Stimulated activated effector memory CD8-positive, alpha-beta T cell treated with anti-CD3 and anti-CD28 coated beads, Interleukin-12 subunit alpha, Interleukin-12 subunit beta, amount 100 ng/mL, for 72 hours (primary cell): ENCODE measurements around the gene CHKB.

Experiments used
- ATAC-seq: fragments of 150-1000 bp; cut with Tn5 transposase; 2 replicates; pipeline ENCODE4 v1.10.0; 2021
- DNase-seq, 2 donors: peaks; one replicate each; pipeline ENCODE4 v3.0.0; 2021 to 2022; ENCODE audit warnings: low spot score in 2 of 2
- H3K27ac Mint-ChIP-seq: one replicate; pipeline ENCODE4 v1.8.0; 2022; ENCODE audit warnings: mild to moderate bottlenecking, mixed read lengths
- H3K36me3 Mint-ChIP-seq: one replicate; pipeline ENCODE4 v1.8.0; 2022; ENCODE audit warnings: mild to moderate bottlenecking, mixed read lengths
- H3K4me1 Mint-ChIP-seq: one replicate; pipeline ENCODE4 v1.8.0; 2022; ENCODE audit warnings: mixed read lengths
- H3K4me3 Mint-ChIP-seq: one replicate; pipeline ENCODE4 v1.8.0; 2022; ENCODE audit warnings: mild to moderate bottlenecking, mixed read lengths
- H3K9me3 Mint-ChIP-seq: one replicate; pipeline ENCODE4 v1.8.0; 2022; ENCODE audit warnings: mixed read lengths

The CHKB gene

DNA sequence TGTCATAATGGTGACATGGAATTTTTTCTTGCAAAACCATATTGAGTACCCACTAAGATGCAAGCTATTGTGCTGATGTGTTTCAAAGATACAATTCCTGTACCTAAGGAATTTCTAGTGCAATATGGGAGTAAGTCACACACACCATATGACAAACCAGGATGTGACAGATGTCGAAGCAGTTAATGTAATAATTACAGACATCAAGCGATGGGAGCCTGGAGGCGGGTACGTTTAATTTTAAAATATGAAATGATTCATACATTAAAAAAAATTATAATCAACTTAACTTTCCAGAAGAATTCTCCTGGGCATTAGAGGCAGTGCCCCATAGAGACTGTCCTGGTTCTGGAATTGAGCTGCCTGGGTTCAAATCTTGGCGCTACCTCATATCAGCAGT, 25.9 kb downstream of the CHKB start:
- DNase-seq: no peak
- H3K9me3 Mint-ChIP-seq: no peaks in the 10 kb centered on the region
- no peak for ATAC-seq
- no peak overlapping the region for H3K4me3 Mint-ChIP-seq
- H3K4me1 Mint-ChIP-seq: peaks cover 10% of the 10 kb centered on the region
- no peaks in the 10 kb centered on the region for H3K36me3 Mint-ChIP-seq
- no peak overlapping the region for H3K27ac Mint-ChIP-seq

DNA sequence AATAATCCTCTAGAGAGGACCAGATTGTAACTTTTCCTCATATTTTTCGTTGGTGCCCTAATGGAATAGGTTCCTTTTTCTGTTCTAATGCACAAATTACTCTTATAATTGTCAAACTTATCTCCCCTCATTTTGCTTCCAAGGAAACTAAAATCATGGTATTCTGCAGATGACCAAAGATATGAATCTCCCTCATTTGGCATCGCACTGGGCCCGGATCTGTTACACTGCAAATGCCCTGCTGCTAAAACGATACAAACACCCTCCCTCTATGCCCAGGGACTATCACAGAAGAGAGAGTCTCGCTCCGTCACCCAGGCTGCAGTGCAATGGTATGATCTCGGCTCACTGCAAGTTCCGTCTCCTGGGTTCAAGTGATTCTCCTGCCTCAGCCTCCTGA, 29.3 kb downstream of the CHKB start:
- DNase-seq (no peak), ATAC-seq (no peak)
- H3K27ac Mint-ChIP-seq: no peak overlapping the region
- H3K9me3 Mint-ChIP-seq: no peaks in the 10 kb centered on the region
- H3K36me3 Mint-ChIP-seq: no peaks in the 10 kb centered on the region
- no peak overlapping the region for H3K4me3 Mint-ChIP-seq
- H3K4me1 Mint-ChIP-seq: peaks cover 13% of the 10 kb centered on the region

DNA sequence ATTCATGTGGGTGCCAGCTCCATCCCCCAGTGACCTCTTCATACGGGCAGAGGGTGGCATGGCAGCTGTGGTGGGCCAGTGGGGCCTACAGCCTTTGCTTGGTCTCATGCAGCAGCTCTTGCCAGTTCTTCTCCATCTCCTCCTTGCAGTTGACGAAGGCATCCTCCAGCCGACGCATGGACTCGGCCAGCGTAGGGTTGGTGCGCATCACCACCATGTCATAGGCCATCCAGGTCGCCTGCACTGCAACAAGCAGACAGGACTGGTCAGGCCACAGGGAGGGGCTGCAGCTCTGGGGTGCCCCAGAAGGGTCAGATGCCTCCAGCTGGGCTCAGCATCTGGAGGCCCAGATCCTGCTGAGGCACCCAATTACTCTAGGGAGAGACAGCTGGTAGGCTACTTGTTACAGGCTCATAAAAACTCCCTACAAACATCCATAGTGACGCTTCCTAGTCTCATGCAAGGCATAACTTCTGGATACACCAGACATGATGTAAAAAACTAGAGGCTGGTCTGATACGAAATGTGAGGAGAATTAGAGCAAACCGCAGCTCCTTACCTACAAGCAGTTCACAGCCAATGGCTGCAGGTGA, 31.4 kb downstream of the CHKB start:
- no peak overlapping the region for H3K27ac Mint-ChIP-seq
- DNase-seq (no peak), ATAC-seq (no peak)
- peak overlapping the region; percentile 72 for H3K4me3 Mint-ChIP-seq
- no peaks in the 10 kb centered on the region for H3K36me3 Mint-ChIP-seq
- peaks cover 14% of the 10 kb centered on the region for H3K4me1 Mint-ChIP-seq
- no peaks in the 10 kb centered on the region for H3K9me3 Mint-ChIP-seq

DNA sequence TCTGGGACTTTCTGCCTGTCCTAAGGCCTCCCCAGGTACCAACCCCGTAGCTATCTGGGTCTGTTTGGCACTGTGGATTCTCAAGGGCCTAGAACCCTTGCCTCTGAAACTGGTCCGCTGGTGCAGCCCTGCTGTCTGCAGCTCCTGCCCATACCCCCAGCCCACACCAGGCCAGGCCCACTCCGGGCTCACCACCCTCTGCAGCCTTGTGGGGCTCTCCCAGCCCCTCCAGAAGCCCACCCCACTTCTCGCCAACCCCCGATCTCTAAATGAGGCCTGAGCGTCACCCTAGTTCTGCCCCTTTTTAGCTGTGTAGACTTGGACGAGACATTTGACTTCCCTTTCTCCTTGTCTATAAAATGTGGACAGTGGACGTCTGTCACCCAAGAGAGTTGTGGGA, 32.3 kb downstream of the CHKB start:
- Mint-ChIP-seq H3K4me3 (peak overlapping the region; percentile 72), H3K4me1 (peaks cover 22% of the 10 kb centered on the region), H3K27ac (peak overlapping the region; percentile 92), H3K36me3 (peaks cover 4% of the 10 kb centered on the region), H3K9me3 (no peaks in the 10 kb centered on the region)
- DNase-seq (no peak), ATAC-seq (no peak)

DNA sequence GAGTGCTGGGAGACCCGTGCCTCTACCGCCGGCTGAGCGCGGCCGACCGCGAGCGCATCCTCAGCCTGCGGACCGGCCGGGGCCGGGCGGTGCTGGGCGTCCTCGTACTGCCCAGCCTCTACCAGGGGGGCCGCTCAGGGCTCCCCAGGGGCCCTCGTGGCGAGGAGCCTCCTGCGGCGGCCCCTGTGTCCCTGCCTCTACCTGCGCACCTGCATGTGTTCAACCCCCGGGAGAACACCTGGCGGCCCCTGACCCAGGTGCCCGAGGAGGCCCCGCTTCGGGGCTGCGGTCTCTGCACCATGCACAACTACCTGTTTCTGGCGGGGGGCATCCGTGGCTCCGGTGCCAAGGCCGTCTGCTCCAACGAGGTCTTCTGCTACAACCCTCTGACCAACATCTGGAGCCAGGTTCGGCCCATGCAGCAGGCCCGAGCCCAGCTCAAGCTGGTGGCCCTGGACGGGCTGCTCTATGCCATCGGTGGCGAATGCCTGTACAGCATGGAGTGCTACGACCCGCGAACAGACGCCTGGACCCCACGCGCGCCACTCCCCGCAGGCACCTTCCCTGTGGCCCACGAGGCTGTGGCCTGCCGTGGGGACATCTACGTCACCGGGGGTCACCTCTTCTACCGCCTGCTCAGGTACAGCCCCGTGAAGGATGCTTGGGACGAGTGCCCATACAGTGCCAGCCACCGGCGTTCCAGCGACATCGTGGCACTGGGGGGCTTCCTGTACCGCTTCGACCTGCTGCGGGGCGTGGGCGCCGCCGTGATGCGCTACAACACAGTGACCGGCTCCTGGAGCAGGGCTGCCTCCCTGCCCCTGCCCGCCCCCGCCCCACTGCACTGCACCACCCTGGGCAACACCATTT, 33.5 kb downstream of the CHKB start:
- H3K4me1 Mint-ChIP-seq: peaks cover 35% of the 10 kb centered on the region
- peaks cover 9% of the 10 kb centered on the region for H3K36me3 Mint-ChIP-seq
- DNase-seq (no peak), ATAC-seq (peak; percentile 32)
- H3K9me3 Mint-ChIP-seq: no peaks in the 10 kb centered on the region
- H3K4me3 Mint-ChIP-seq: peak overlapping the region; percentile 72
- H3K27ac Mint-ChIP-seq: peak overlapping the region; percentile 92

DNA sequence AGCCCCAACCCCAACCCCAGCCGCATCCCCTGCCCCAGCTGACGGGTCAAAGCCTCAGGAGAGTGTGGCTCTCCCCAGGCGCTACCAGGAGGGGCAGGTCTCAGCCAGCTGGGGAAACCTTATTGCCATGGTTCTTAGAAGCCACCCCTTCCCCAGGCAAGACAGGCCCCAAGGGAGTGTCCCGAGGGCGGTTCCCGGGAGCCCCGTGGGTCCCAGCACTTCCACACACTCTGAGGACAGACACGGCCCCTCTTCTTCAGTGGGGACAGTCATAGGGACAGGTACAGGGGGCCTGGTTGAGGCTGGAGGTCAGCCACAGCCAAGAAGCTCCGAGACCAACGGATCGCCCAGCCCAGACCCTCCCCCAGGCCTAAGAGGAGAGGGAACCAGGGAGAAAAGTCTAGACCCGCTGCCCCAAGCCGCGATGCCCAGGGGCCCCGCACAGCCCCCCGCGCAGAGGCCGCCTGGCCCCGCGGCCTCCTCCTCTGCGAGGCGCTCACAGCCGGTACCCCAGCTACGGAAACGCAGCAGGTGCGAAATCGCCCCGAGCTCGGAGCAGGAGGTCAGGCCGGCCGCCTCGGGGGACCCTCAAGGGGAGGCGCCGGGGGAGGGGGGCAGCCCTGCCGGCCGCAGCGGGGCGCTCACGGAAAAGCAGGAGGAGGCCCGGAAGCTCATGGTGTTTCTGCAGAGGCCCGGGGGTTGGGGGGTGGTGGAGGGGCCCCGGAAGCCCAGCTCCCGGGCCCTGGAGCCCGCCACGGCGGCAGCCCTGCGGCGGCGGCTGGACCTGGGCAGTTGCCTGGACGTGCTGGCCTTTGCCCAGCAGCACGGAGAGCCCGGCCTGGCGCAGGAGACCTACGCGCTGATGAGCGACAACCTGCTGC, 34.4 kb downstream of the CHKB start:
- ATAC-seq (peak; percentile 60), DNase-seq (peak in 1 of 2 donors; percentile 76)
- Mint-ChIP-seq H3K36me3 (peaks cover 9% of the 10 kb centered on the region), H3K4me1 (peaks cover 38% of the 10 kb centered on the region), H3K27ac (peak overlapping the region; percentile 79), H3K4me3 (peak overlapping the region; percentile 72), H3K9me3 (no peaks in the 10 kb centered on the region)

DNA sequence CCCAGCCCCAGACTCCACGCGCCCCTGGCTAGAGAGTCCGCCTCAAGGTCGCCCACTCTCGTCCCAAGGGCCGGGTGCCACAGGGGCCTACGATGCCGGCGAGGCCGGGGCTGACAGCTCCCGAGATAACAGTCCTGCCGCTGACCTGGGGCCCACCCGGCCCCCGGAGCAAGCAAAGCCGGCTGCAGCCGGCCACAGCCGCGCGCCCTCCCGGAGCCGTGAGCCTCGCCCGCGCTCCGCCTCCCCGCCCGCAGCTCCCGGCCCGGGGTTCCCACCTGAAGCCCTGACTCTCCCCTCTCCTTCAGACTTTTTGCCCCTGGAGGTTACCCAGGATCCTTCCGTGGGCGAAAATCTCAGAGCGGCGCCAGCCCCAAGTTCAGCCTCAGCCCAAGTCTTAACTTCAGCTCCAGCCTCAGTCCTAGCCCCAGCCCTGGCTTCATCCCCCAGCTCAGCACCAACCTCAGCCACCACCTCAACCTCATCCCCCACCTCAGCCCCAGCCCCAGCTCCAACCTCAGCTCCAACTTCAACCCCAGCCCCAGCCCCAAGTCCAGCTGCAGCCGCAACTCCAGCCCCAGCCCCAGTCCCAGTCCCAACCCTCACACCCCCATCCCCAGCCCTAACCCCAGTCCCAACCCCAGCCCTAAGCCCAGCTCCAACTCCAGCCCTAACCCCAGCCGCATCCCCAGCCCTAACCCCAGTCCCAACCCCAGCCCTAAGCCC, 35.2 kb downstream of the CHKB start:
- H3K4me3 Mint-ChIP-seq: peak overlapping the region; percentile 72
- H3K36me3 Mint-ChIP-seq: peaks cover 12% of the 10 kb centered on the region
- DNase-seq: no peak
- H3K4me1 Mint-ChIP-seq: peaks cover 42% of the 10 kb centered on the region
- H3K9me3 Mint-ChIP-seq: no peaks in the 10 kb centered on the region
- ATAC-seq: no peak
- H3K27ac Mint-ChIP-seq: peak overlapping the region; percentile 79

DNA sequence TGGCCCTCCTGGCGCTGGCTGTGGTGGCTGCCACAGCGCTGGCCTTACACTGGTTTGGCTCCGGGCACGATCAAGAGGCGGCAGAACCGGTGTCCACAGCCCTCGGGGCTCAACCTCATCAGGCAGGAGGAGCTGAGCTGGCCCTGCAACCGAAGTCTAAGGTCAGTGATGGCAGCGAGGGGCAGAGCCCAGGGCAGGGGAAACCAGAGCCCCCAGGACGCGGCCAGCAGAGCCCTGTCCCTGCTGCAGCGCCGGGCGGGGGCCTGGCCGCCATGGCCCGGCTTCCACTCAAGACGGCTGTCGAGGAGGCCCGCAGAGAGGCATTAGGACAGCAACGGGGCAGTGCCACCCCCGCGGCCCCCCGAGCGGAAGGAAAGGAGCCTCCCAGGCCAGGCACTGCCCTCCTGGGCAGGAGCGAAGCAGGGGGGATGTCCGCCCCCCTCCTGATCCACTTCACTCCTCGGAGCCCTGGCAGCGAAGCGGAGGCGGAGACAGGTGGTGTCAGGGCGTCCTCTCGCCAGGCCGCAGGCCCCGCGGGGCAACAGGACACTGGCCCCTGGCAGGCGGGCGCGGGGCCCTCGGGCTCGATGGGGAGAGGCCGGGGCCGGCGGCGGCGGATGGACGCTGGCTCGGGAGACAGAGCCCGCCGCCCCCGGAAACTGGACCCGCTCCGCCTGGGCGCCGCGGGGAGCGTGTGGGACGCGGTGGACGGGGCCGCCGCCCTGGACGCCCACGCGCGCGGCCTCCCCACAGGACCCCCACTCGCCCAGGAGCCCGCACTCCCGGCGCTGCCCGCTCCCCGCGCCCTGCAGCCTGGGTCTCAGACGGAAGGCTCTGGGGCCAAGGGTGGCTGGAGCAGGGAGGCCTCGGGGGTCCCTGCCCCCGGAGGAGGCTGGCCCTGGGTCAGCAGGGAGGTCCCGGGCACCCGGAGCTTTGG, 36.1 kb downstream of the CHKB start:
- H3K36me3 Mint-ChIP-seq: peaks cover 15% of the 10 kb centered on the region
- no peak for DNase-seq
- no peaks in the 10 kb centered on the region for H3K9me3 Mint-ChIP-seq
- ATAC-seq: no peak
- peaks cover 50% of the 10 kb centered on the region for H3K4me1 Mint-ChIP-seq
- H3K27ac Mint-ChIP-seq: peak overlapping the region; percentile 85
- H3K4me3 Mint-ChIP-seq: peak overlapping the region; percentile 64

DNA sequence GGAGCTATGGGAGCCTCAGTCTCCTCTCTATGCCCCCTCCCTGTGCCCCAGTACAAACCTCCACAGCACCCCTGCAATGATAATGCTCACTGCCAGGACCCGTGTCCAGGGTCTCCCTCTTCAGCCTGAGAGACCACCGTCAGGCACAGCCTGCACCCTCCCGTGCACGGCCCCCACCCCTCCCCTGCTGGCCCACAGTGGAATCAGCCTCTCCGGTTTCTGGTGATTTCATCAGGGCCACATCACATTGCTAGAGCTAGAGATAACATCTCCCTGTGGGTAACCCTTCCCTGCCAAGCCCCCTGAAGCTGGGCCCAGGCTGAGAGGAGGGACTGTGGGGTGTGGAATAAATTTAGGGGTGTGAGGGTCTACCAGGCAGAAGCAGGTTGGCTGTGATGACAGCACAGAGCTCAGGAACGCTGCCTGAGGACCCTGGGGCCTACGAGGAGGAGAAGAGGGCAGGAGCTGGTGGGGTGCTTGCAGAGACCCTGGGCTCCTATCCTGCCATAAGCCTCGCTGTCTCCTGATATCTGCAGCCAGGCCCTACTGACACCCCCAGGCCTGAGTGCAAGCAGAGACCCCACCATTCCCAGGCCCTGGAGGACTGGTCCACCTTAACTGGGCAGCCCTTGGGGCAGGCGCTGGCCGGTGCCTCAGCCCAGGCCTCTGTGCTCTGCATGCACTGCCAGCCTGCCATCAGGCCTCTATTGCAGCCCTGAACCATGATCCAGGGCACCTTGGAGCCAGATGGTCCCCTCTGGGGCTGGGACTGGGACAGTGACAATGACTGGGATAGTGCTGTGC, 36.9 kb downstream of the CHKB start, which contains the start of gene KLHDC7B:
Gene KLHDC7B, plus strand, starts transcription at position 378 of the 804 bp plus-strand sequence. Its CDS starts 345 bp downstream, at position 723.
- Mint-ChIP-seq H3K4me1 (peaks cover 57% of the 10 kb centered on the region), H3K9me3 (no peaks in the 10 kb centered on the region), H3K27ac (peak within 1 kb of the TSS; percentile 85), H3K36me3 (peaks cover 15% of the 10 kb centered on the region), H3K4me3 (peak within 1 kb of the TSS; percentile 64)
- DNase-seq: no peak
- ATAC-seq: peak; percentile 5

DNA sequence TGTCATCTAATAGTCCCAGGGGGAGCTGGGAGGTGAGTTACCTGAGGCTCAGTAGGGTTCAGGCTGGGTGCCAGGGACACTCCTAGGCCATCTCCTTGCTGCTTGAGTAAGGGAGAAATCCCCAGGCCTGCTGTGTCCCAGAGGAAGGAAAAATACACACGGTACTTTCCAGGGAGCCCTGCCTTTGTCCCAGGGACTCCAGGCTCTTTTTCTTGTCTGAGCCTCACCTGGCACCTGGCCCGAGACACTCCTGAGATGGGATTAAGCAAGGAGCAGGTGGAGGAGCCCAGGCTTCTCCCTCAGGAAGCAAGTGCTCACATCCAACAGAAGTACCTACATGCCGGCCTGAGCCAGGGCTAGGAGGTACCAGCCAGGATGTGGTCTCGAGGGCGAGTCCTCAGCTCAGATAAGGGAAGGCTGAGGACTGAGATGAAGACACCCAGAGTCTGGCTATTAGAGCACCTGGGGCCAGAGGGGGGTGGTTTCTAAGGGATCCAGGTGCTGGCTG, 37.8 kb downstream of the CHKB start:
- no peaks in the 10 kb centered on the region for H3K9me3 Mint-ChIP-seq
- ATAC-seq (peak; percentile 11), DNase-seq (no peak)
- peak overlapping the region; percentile 64 for H3K4me3 Mint-ChIP-seq
- H3K4me1 Mint-ChIP-seq: peaks cover 56% of the 10 kb centered on the region
- H3K36me3 Mint-ChIP-seq: peaks cover 16% of the 10 kb centered on the region
- H3K27ac Mint-ChIP-seq: peak overlapping the region; percentile 85

DNA sequence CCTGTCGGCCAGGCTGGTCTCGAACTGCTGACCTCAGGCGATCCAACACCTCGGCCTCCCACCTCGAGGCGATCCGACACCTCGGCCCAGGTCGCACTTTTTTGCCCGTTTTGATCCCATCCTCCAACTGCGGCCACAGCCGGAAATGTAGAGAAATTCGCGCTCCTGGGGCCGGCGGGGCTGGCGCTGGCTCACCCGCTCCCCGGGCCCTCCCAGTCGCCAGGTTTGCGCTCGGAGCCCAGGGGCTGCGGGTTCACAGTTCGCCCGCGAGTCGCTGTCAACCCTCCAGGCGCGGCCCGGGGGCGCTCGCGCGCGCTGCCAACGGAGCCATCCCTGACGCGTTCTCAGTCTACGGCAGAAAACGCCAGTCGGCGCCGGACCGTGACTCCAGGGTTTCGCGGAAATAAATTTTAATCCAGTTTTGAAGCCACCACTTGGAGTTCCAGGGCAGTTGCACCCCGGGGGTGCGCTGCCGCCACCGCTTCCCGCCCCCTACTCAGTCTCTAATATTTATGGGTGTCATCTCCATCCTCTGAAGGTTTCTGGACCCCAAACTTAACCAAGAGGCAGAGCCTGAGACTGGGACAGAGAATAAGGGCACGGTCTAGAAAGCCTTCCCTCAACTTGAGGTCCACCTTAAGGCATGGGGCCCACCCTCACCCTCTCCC, 38.4 kb downstream of the CHKB start:
- Mint-ChIP-seq H3K4me1 (peaks cover 60% of the 10 kb centered on the region), H3K27ac (peak overlapping the region; percentile 85), H3K9me3 (no peaks in the 10 kb centered on the region), H3K36me3 (peaks cover 22% of the 10 kb centered on the region), H3K4me3 (peak overlapping the region; percentile 64)
- peak; percentile 79 to 89 for DNase-seq
- peak; percentile 63 for ATAC-seq

DNA sequence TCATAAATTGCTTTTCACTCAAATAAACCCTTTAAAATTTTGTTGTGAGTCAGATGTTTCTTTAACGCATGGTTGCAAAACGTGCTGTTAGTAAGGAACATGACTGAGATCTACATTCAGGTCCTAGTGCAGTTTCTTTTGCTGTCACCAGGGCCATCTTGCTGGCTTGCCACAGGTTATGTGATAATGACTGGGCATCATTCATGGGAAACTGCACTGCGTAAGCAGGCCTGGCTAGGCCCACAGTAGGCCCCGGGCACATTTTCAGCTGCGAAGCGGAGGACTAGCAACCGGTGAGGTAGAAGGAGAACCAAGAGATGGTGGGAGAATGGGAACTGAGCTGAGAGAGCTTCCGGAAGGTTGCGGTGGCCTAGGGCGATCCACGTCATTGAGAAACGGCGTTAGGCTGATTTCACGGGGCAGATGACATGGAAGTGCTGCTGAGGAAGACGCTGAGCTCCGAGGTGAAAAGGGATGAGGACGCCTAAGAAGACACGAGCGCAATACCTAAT, 40.2 kb downstream of the CHKB start:
- H3K4me3 Mint-ChIP-seq: peak overlapping the region; percentile 76
- DNase-seq (peak in 1 of 2 donors; percentile 78), ATAC-seq (peak; percentile 64)
- H3K36me3 Mint-ChIP-seq: peaks cover 29% of the 10 kb centered on the region
- no peaks in the 10 kb centered on the region for H3K9me3 Mint-ChIP-seq
- peaks cover 74% of the 10 kb centered on the region for H3K4me1 Mint-ChIP-seq
- H3K27ac Mint-ChIP-seq: peak overlapping the region; percentile 89
